Activated CD8-positive, alpha-beta memory T cell treated with anti-CD3 and anti-CD28 coated beads, Interleukin-2, amount 50 U/mL, for 1 hour (primary cell): ENCODE results near the gene UBLCP1.

Source experiments
- DNase-seq: peaks from one replicate; pipeline ENCODE4 v3.0.0-alpha.2; 2020; ENCODE audit errors: extremely low read depth

The UBLCP1 gene

GRCh38 chr5:159313197-159313596 is 50.1 kb downstream of the UBLCP1 start:
- DNase-seq, result no peak

GRCh38 chr5:159316519-159317383 is 53.7 kb downstream of the UBLCP1 start:
- DNase-seq, result no peak

- DNase-seq, result no peak
These were observed 54.8 kb downstream of the UBLCP1 start for GRCh38 chr5:159317849-159318248.

- no peak for DNase-seq
These were observed 55.4 kb downstream of the UBLCP1 start for GRCh38 chr5:159318448-159318847.

- DNase-seq, result no peak
These were observed 56.3 kb downstream of the UBLCP1 start for GRCh38 chr5:159319363-159319762.

- DNase-seq, result no peak
These were observed 56.7 kb downstream of the UBLCP1 start for GRCh38 chr5:159319832-159320231.

GRCh38 chr5:159322180-159322579 is 59.1 kb downstream of the UBLCP1 start:
- no peak for DNase-seq

- DNase-seq, result no peak
These were observed 61.1 kb downstream of the UBLCP1 start for GRCh38 chr5:159324102-159324755.

- no peak for DNase-seq
These were observed 61.9 kb downstream of the UBLCP1 start for GRCh38 chr5:159324986-159325385.

- DNase-seq, result no peak
These were observed 67.2 kb downstream of the UBLCP1 start, which contains the start of gene IL12B for GRCh38 chr5:159330131-159330800. TSS of gene IL12B (minus strand) at chr5:159330487. CDS start at chr5:159326782, 3,705 bp downstream.

- DNase-seq, result peak; percentile 23
These were observed 68.2 kb downstream of the UBLCP1 start for GRCh38 chr5:159331093-159331973.

- DNase-seq, result no peak
These were observed 69.9 kb downstream of the UBLCP1 start for GRCh38 chr5:159332800-159333544.

- DNase-seq, result no peak
These were observed 70.4 kb downstream of the UBLCP1 start for GRCh38 chr5:159333545-159333925.
